ENCODE results near the gene IMP4.

GRCh38 chr2:130316596-130316995 is 26.1 kb upstream of the IMP4 start:
- TF ChIP-seq, protein P1, sequence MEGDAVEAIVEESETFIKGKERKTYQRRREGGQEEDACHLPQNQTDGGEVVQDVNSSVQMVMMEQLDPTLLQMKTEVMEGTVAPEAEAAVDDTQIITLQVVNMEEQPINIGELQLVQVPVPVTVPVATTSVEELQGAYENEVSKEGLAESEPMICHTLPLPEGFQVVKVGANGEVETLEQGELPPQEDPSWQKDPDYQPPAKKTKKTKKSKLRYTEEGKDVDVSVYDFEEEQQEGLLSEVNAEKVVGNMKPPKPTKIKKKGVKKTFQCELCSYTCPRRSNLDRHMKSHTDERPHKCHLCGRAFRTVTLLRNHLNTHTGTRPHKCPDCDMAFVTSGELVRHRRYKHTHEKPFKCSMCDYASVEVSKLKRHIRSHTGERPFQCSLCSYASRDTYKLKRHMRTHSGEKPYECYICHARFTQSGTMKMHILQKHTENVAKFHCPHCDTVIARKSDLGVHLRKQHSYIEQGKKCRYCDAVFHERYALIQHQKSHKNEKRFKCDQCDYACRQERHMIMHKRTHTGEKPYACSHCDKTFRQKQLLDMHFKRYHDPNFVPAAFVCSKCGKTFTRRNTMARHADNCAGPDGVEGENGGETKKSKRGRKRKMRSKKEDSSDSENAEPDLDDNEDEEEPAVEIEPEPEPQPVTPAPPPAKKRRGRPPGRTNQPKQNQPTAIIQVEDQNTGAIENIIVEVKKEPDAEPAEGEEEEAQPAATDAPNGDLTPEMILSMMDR (conservative IDR thresholded peaks at IDR 0.05): no peak
- TF ChIP-seq ZFX (IDR thresholded peaks at IDR 0.05): no peak

Data from C4-2B (cell line).